ENCODE data around the gene ZCWPW1. TPM values are rescaled to one million over a fixed set of nuclear protein-coding genes. Genes with fewer than 3 reads are reported as not detected.

ZCWPW1 gene
- total RNA-seq, 1 donor from 2014 or later = 3.8 TPM

- no peak for TF ChIP-seq CTCF (conservative IDR thresholded peaks at IDR 0.05; ENCODE audit: low read depth, low read length)
- no peak for DNase-seq (ENCODE audit: low read depth)
Observed at GRCh38 chr7:100371561-100372171, 56.8 kb downstream of the ZCWPW1 start.

GRCh38 chr7:100370746-100371145, 57.8 kb downstream of the ZCWPW1 start:
- DNase-seq (ENCODE audit: low read depth) = no peak
- H3K4me3 ChIP-seq (ENCODE audit: low read depth, low read length) = no peak overlapping the region
- no peak for TF ChIP-seq CTCF (conservative IDR thresholded peaks at IDR 0.05; ENCODE audit: low read depth, low read length)

More at GRCh38 chr7:100371561-100372171, 56.8 kb downstream of the ZCWPW1 start:
- H3K4me3 ChIP-seq (ENCODE audit: low read depth, low read length) = no peak overlapping the region

- TF ChIP-seq CTCF (conservative IDR thresholded peaks at IDR 0.05; ENCODE audit: low read depth, low read length) = no peak
- H3K4me3 ChIP-seq (ENCODE audit: low read depth, low read length) = no peak overlapping the region
- DNase-seq (ENCODE audit: low read depth) = no peak
Observed at GRCh38 chr7:100370303-100370702, 58.2 kb downstream of the ZCWPW1 start.

- no peak for TF ChIP-seq CTCF (conservative IDR thresholded peaks at IDR 0.05; ENCODE audit: low read depth, low read length)
- no peak overlapping the region for H3K4me3 ChIP-seq (ENCODE audit: low read depth, low read length)
- no peak for DNase-seq (ENCODE audit: low read depth)
Observed at GRCh38 chr7:100369105-100369504, 59.4 kb downstream of the ZCWPW1 start.

GRCh38 chr7:100367676-100368613, 60.6 kb downstream of the ZCWPW1 start:
- no peak for TF ChIP-seq CTCF (conservative IDR thresholded peaks at IDR 0.05; ENCODE audit: low read depth, low read length)
- no peak overlapping the region for H3K4me3 ChIP-seq (ENCODE audit: low read depth, low read length)
- no peak for DNase-seq (ENCODE audit: low read depth)

- DNase-seq (ENCODE audit: low read depth) = no peak
- TF ChIP-seq CTCF (conservative IDR thresholded peaks at IDR 0.05; ENCODE audit: low read depth, low read length) = no peak
- no peak overlapping the region for H3K4me3 ChIP-seq (ENCODE audit: low read depth, low read length)
Observed at GRCh38 chr7:100367251-100367620, 61.3 kb downstream of the ZCWPW1 start.

All from epithelial cell of proximal tubule (primary cell).